ENCODE results near the gene RFTN1.

RFTN1 gene

DNA sequence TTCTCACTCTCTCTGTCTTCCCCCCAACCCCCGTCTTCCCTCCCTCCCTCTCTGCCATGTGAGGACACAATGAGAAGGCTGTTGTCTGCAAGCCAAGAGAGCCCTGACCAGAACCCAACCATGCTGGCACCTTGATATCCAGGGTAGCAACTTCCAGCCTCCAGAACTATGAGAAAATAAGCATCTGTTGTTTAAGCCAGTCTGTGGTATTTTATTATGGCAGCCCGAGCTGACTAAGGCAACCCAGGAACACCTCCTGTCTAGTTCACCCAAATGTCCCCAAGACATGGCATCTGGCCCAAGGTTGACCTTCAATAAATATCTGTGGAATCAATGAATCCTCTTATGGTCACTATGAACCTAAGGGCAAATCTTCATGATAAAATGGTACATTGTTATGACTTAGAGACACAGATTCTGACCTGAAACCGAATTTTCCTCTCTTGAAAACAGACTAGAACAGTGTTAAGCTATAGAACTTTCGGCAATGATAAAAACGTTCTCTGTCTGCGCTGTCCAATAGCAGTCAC is 26.5 kb downstream of the RFTN1 start:
- no peaks in the 10 kb centered on the region for H3K27me3 Mint-ChIP-seq
- H3K4me1 Mint-ChIP-seq: peaks cover 35% of the 10 kb centered on the region
- peaks cover 21% of the 10 kb centered on the region for H3K36me3 Mint-ChIP-seq (ENCODE audit: insufficient read depth)
- no peak overlapping the region for H3K4me3 Mint-ChIP-seq
- ATAC-seq (replicated peaks; ENCODE audit: extremely low read depth, poor library complexity, severe bottlenecking): no peak
- no peaks in the 10 kb centered on the region for H3K9me3 Mint-ChIP-seq
- H3K27ac Mint-ChIP-seq (ENCODE audit: low read depth): no peak overlapping the region
- no peak for DNase-seq (ENCODE audit: low spot score in 2 of 2)

DNA sequence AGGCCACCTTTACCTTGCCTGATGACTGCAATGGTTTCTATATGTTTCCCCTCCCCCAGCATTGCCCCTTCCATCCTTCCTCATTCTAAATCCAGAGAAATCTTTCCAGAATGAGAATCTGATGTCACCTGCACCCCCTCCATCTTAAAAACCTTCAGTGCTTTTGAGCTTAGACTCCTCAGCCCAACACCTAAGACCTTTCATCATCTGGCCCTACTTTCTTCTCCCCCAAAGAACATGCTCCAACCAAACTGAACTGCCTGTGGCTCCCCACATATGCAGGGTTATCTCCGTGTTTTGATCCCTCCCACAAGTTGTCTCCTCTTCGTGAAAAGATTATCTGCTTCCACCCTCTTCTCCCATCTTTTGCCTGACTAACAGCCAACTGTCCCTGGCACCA is 27.3 kb downstream of the RFTN1 start:
- DNase-seq (ENCODE audit: low spot score in 2 of 2): no peak
- Mint-ChIP-seq H3K27ac (ENCODE audit: low read depth) (peak overlapping the region; percentile 5), H3K4me1 (peaks cover 44% of the 10 kb centered on the region), H3K36me3 (ENCODE audit: insufficient read depth) (peaks cover 17% of the 10 kb centered on the region), H3K27me3 (no peaks in the 10 kb centered on the region), H3K4me3 (no peak overlapping the region), H3K9me3 (no peaks in the 10 kb centered on the region)
- ATAC-seq (replicated peaks; ENCODE audit: extremely low read depth, poor library complexity, severe bottlenecking): no peak

DNA sequence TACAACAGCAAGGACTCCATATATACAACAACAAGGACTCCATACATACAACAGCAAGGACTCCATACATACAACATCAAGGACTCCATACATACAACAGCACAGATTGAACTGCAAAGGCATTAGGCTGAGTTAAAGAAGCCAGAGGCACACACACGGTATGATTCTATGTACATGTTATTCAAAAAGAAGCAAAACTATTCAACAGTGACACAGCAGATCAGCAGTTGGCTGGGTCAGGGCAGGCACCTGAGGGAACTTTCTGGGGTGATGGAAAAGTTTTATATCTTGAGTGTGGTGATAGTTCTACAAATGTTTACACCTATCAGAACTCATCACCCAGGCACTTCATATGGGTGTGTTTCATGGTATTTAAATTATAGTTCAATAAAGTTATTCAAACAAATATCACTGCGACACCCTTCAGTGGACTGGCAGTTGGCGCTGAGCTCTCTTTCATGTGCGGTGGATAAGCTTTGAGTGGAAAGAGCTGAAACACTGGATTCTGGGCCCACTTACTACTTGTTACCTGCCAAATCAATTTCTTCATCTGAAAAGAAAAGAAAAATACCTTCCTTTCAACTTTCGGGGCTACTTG is 28.0 kb downstream of the RFTN1 start:
- no peak overlapping the region for H3K4me3 Mint-ChIP-seq
- no peaks in the 10 kb centered on the region for H3K9me3 Mint-ChIP-seq
- peak overlapping the region; percentile 5 for H3K27ac Mint-ChIP-seq (ENCODE audit: low read depth)
- peaks cover 18% of the 10 kb centered on the region for H3K36me3 Mint-ChIP-seq (ENCODE audit: insufficient read depth)
- no peak for DNase-seq (ENCODE audit: low spot score in 2 of 2)
- H3K27me3 Mint-ChIP-seq: no peaks in the 10 kb centered on the region
- peaks cover 51% of the 10 kb centered on the region for H3K4me1 Mint-ChIP-seq
- ATAC-seq (replicated peaks; ENCODE audit: extremely low read depth, poor library complexity, severe bottlenecking): no peak

DNA sequence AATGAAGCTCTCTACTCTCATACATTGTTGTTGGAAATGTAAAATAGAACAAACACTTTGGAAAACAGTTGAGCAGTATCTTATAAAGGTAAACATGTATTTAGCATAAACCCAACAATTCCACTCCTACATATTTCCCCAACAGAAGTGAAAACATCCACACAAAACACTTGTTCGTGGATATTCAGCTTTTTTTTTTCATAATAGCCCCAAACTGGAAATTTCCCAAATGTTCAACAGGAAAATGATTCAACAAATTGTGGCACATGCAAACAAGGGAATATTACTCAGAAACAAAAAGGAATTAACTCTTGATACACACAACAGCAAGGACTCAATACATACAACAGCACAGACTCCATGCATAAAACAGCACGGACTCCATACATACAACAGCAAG is 28.5 kb downstream of the RFTN1 start:
- H3K4me3 Mint-ChIP-seq: no peak overlapping the region
- ATAC-seq (replicated peaks; ENCODE audit: extremely low read depth, poor library complexity, severe bottlenecking) (no peak), DNase-seq (ENCODE audit: low spot score in 2 of 2) (no peak)
- H3K4me1 Mint-ChIP-seq: peaks cover 54% of the 10 kb centered on the region
- no peaks in the 10 kb centered on the region for H3K27me3 Mint-ChIP-seq
- no peaks in the 10 kb centered on the region for H3K9me3 Mint-ChIP-seq
- no peak overlapping the region for H3K27ac Mint-ChIP-seq (ENCODE audit: low read depth)
- peaks cover 14% of the 10 kb centered on the region for H3K36me3 Mint-ChIP-seq (ENCODE audit: insufficient read depth)

DNA sequence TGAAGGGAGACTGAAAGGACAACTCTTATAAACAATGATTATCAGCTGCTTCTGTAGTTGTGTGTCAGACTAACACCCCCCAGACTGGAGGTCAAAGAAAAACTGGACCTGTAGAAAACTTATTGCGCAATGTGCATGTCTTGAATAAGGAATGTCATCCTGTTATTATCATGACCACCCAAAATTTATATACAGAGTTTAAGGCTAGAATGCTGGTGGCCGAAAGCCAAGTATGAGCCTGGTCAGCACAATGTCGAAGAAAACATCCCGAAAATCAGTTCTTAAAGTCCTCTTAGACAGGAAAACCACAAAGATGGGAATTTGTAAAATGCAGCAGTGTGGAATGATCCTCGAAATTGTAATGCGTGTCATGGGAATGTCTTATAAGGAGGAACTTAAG is 29.3 kb downstream of the RFTN1 start:
- no peak for DNase-seq (ENCODE audit: low spot score in 2 of 2)
- no peak for ATAC-seq (replicated peaks; ENCODE audit: extremely low read depth, poor library complexity, severe bottlenecking)
- Mint-ChIP-seq H3K27ac (ENCODE audit: low read depth) (peak overlapping the region; percentile 48), H3K9me3 (no peaks in the 10 kb centered on the region), H3K4me3 (no peak overlapping the region), H3K4me1 (peaks cover 54% of the 10 kb centered on the region), H3K27me3 (no peaks in the 10 kb centered on the region), H3K36me3 (ENCODE audit: insufficient read depth) (peaks cover 11% of the 10 kb centered on the region)

DNA sequence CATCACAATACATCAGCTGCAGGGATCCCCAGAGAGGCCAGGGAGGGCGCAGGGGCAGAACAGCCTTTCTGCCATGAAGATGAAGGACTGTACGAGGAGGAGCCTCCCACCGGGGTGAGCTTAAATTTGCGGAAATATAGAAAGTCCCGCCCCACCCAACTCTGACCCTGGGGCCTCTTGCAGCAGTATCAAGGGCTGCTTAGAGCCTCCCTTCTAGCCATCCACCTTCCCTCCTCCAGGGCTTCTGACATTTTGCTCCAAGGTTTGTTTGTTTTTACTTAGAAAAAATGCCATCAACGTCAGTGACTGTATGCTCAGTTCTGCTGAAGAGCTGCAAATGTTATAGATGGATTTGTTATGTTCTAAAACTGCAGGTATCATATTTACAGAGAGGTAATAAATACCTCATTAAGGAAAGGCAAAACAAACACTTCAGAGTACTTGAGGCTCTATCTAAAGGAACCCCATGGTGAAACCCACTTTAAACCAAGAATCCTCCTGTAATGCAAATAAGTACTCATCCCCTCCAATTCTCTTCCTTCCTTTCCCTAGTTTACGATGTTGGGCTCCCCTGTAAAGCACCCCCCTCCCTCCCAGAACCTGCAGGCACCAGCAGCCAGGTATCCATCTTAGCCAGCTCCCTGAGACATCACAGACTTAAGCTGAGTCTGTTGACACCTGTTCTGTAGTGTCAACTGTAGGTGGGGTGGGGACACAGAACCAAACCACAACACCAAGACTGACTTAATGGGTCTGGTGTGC is 30.5 kb downstream of the RFTN1 start:
- no peaks in the 10 kb centered on the region for H3K9me3 Mint-ChIP-seq
- peak; percentile 72 for ATAC-seq (replicated peaks; ENCODE audit: extremely low read depth, poor library complexity, severe bottlenecking)

DNA sequence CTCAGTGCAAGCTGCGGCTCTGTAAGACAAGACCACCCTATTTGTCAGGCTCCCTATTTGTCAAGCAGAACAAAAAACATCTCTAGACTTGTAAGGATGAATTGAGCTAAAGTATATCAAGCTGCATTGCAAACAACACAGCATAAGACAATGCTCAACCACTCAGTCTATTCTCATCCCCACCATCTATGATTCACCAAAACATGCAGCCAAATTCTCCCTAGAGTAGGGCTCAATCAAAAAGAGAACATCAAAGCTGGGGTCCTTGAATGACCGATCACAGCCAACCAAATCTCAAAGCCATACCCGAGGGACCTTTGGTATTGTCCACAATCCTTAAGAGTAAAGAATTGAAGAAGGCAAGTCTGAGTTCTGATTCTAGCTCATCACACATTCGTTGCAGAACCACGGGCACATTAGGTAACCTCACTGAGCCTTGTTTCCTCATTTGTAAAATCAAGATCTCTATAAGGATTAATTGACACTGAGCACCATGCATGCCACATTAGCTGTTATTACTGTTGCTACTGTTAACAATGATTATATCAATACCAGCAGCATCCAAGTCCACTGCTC is 31.2 kb downstream of the RFTN1 start:
- ATAC-seq (replicated peaks; ENCODE audit: extremely low read depth, poor library complexity, severe bottlenecking): peak; percentile 15
- peaks cover 5% of the 10 kb centered on the region for H3K36me3 Mint-ChIP-seq (ENCODE audit: insufficient read depth)
- DNase-seq (ENCODE audit: low spot score in 2 of 2): no peak
- peak overlapping the region; percentile 58 for H3K4me3 Mint-ChIP-seq
- H3K9me3 Mint-ChIP-seq: no peaks in the 10 kb centered on the region
- H3K27ac Mint-ChIP-seq (ENCODE audit: low read depth): peak overlapping the region; percentile 80
- no peaks in the 10 kb centered on the region for H3K27me3 Mint-ChIP-seq
- H3K4me1 Mint-ChIP-seq: peaks cover 63% of the 10 kb centered on the region

More for the DNA sequence above, 30.5 kb downstream of the RFTN1 start:
- DNase-seq (ENCODE audit: low spot score in 2 of 2): no peak
- H3K36me3 Mint-ChIP-seq (ENCODE audit: insufficient read depth): peaks cover 5% of the 10 kb centered on the region
- no peaks in the 10 kb centered on the region for H3K27me3 Mint-ChIP-seq
- H3K27ac Mint-ChIP-seq (ENCODE audit: low read depth): peak overlapping the region; percentile 80
- H3K4me1 Mint-ChIP-seq: peaks cover 59% of the 10 kb centered on the region
- H3K4me3 Mint-ChIP-seq: peak overlapping the region; percentile 58

DNA sequence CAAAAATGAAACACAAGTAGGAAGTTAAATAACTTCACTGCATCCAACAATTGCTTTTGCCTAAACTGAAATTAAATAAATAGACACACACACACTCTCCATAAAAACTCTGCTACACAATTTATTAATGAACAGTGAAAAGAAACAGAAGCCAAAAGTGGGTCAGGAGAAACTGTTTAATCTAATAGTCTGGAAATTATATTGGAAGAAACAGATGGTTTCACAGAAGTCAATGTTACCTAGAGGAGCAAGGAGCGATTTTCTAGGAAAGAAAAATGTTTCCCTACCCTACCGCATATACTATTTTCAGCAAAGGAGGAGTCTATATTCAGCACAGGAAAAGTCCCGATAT is 32.0 kb downstream of the RFTN1 start:
- H3K4me3 Mint-ChIP-seq: peak overlapping the region; percentile 58
- H3K27ac Mint-ChIP-seq (ENCODE audit: low read depth): peak overlapping the region; percentile 80
- ATAC-seq (replicated peaks; ENCODE audit: extremely low read depth, poor library complexity, severe bottlenecking): no peak
- H3K27me3 Mint-ChIP-seq: no peaks in the 10 kb centered on the region
- peaks cover 5% of the 10 kb centered on the region for H3K36me3 Mint-ChIP-seq (ENCODE audit: insufficient read depth)
- H3K4me1 Mint-ChIP-seq: peaks cover 69% of the 10 kb centered on the region
- H3K9me3 Mint-ChIP-seq: no peaks in the 10 kb centered on the region
- no peak for DNase-seq (ENCODE audit: low spot score in 2 of 2)

DNA sequence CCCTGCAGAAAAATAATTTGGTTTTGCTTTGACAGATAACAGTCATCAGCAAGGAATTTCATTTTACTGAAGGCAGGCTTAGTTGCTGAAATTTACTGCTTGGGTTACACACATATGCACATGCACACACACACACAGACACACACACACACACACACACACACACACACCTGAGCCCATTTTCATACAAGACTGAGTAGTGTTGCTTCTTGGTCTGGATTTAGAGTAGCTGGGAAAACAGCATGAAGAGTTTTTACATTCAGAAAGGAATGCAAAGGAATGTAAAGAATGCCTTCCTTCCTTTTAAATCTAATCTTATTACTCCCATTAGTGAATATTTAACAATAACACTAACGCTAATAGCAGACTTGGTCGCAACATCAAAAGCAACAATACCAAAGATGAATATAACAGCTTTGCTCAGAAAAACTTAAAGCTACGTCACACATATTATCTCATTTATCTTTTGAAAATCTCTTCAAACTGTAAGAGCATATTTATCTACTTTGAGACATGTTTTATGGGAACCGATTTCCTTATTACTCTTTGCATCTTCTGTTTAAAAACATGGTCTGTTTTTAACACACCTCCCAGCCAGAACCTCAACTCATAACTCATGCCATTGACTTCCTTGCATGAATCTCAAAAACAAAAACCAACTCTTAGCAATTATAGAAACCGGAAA is 32.5 kb downstream of the RFTN1 start:
- ATAC-seq (replicated peaks; ENCODE audit: extremely low read depth, poor library complexity, severe bottlenecking) (peak; percentile 33), DNase-seq (ENCODE audit: low spot score in 2 of 2) (no peak)
- Mint-ChIP-seq H3K4me3 (peak overlapping the region; percentile 58), H3K36me3 (ENCODE audit: insufficient read depth) (peaks cover 5% of the 10 kb centered on the region), H3K9me3 (no peaks in the 10 kb centered on the region), H3K4me1 (peaks cover 69% of the 10 kb centered on the region), H3K27ac (ENCODE audit: low read depth) (peak overlapping the region; percentile 80), H3K27me3 (no peaks in the 10 kb centered on the region)

DNA sequence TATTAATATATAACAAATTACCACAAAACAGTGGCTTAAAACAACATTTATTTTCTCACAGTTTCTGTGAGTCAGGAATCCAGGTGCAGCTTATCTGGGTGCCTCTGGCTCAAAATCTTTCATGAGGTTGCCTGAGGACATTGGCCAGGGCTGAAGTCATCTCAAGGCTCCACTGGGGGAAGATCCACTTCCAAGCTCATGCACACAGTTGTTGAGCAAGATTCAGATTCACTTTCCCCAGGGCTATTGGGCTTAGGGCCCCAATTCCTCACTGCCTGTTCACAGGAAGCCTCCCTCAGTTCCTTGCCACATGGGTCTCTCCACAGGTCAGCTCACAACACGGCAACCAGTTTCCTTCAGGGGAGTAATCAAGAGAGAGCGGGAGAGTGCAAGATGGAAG is 35.0 kb downstream of the RFTN1 start:
- Mint-ChIP-seq H3K9me3 (no peaks in the 10 kb centered on the region), H3K27ac (ENCODE audit: low read depth) (no peak overlapping the region), H3K4me1 (peaks cover 74% of the 10 kb centered on the region), H3K27me3 (no peaks in the 10 kb centered on the region), H3K36me3 (ENCODE audit: insufficient read depth) (peaks cover 5% of the 10 kb centered on the region), H3K4me3 (no peak overlapping the region)
- ATAC-seq (replicated peaks; ENCODE audit: extremely low read depth, poor library complexity, severe bottlenecking) (no peak), DNase-seq (ENCODE audit: low spot score in 2 of 2) (no peak)

DNA sequence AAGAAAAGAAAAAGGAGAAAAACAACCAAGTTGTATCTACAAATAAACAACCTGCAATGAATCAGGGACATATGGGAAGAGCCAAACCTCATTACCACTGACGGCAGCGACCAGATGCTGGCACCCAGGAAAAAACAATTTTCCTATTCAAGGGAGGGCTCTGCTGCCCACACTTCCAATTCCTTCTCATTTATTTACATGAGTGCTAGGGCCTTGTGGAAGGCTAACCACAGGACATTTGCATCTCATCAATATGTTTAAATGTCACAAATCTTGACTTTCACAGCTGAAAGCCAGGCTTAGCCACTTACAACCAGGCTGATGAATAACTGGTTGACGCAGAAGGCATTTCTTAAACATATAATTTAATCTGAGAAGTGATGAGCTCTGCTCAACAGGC is 36.0 kb downstream of the RFTN1 start:
- ATAC-seq (replicated peaks; ENCODE audit: extremely low read depth, poor library complexity, severe bottlenecking) (no peak), DNase-seq (ENCODE audit: low spot score in 2 of 2) (no peak)
- H3K4me1 Mint-ChIP-seq: peaks cover 65% of the 10 kb centered on the region
- H3K27me3 Mint-ChIP-seq: no peaks in the 10 kb centered on the region
- H3K27ac Mint-ChIP-seq (ENCODE audit: low read depth): peak overlapping the region; percentile 87
- H3K9me3 Mint-ChIP-seq: no peaks in the 10 kb centered on the region
- H3K36me3 Mint-ChIP-seq (ENCODE audit: insufficient read depth): peaks cover 5% of the 10 kb centered on the region
- no peak overlapping the region for H3K4me3 Mint-ChIP-seq

DNA sequence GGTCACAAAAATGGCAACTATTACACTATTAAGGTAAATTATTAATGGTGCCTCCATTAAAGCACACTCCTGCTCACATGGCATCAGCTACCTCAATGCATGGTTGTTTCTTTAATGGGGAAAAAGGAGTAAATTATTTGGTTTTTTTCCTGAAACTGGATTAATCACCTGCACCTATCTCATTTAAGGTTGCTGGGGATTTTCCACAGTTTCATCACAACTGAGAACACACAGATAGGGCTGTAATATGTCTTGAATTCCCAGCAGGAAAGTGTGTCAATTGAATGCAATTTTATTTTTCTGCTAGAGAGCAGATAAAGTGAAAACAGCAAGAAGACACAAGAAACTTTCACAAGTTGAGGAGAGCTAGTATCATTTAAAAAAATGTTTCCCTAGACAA is 36.4 kb downstream of the RFTN1 start:
- Mint-ChIP-seq H3K27me3 (no peaks in the 10 kb centered on the region), H3K36me3 (ENCODE audit: insufficient read depth) (peaks cover 4% of the 10 kb centered on the region), H3K4me3 (peak overlapping the region; percentile 5), H3K27ac (ENCODE audit: low read depth) (peak overlapping the region; percentile 87), H3K4me1 (peaks cover 60% of the 10 kb centered on the region), H3K9me3 (no peaks in the 10 kb centered on the region)
- ATAC-seq (replicated peaks; ENCODE audit: extremely low read depth, poor library complexity, severe bottlenecking) (no peak), DNase-seq (ENCODE audit: low spot score in 2 of 2) (no peak)
